K562 (cell line): ENCODE results near the gene DHCR24. TPM values are rescaled to one million over a fixed set of nuclear protein-coding genes. Genes with fewer than 3 reads are reported as not detected.

ENCODE experiments used
- CHD7 ChIP-seq: fragments of 200-600 bp; sonication (generic); IDR thresholded peaks from one replicate; pipeline ENCODE4 v1.6.1; 2012; ENCODE audit warnings: mild to moderate bottlenecking, low read depth, low read length, inconsistent platforms
- XRCC5 ChIP-seq: fragments of 200-400 bp; formaldehyde crosslinking; IDR thresholded peaks from 2 replicates; pipeline ENCODE4 v1.6.1; 2017; ENCODE audit warnings: low read depth, mild to moderate bottlenecking, low read length
- polyA plus RNA-seq, 8 experiments: library from polyadenylated mRNA; depleted of rRNA in 4 of 8; stranded (reverse) in 5 of 8; unstranded in 3 of 8; fragments of >200 nt; fragmentation: Nextera tagmentation in 2 of 8; fragmentation: Illumina TruSeq in 1 of 8; extraction: Ambion mirVana in 2 of 8; extraction: Trizol in 1 of 8; gene quantifications; 2 replicates each; pipeline versions ENCODE4 v1.2.1 to v1.2.3, GENCODE V29; 2011 to 2014; ENCODE audit warnings: inconsistent platforms in 1 of 8, missing spikeins in 1 of 8
- total RNA-seq, 7 experiments: library from RNA; depleted of rRNA in 6 of 7; stranded (reverse); fragments of >200 nt in 6 of 7; fragmentation: Illumina TruSeq in 2 of 7; extraction: Trizol in 2 of 7; gene quantifications; 2 replicates each; pipeline versions ENCODE4 v1.2.1 to v1.2.3, GENCODE V29; 2011 to 2021; ENCODE audit warnings: low replicate concordance in 1 of 7
- TF ChIP-seq, protein P1 (sequence below): fragments of 450-650 bp; formaldehyde crosslinking; IDR thresholded peaks from 2 replicates; pipeline ENCODE4 v1.4.0; 2020; ENCODE audit warnings: mild to moderate bottlenecking

DHCR24 gene
- total and polyA plus RNA-seq, 9 of the 15 experiments (the other 6 are each of a cell fraction or from before 2014, with no cell fraction given), result 23.4 to 161 (median 79.9) TPM

GRCh38 chr1:54811066-54811465 lies 75.9 kb downstream of the DHCR24 start (continued):
- no peak for TF ChIP-seq CHD7
- TF ChIP-seq, protein P1, sequence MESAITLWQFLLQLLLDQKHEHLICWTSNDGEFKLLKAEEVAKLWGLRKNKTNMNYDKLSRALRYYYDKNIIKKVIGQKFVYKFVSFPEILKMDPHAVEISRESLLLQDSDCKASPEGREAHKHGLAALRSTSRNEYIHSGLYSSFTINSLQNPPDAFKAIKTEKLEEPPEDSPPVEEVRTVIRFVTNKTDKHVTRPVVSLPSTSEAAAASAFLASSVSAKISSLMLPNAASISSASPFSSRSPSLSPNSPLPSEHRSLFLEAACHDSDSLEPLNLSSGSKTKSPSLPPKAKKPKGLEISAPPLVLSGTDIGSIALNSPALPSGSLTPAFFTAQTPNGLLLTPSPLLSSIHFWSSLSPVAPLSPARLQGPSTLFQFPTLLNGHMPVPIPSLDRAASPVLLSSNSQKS (CRISPR knock-in tag), result no peak
- TF ChIP-seq XRCC5, result no peak
